Stomach (tissue), 4 donors: ENCODE results near the gene CCR5AS.

Experiments
- CTCF ChIP-seq, 7 experiments: fragments of 450-650 bp in 4 of 7; fragments of 200-600 bp in 3 of 7; sonication (generic) in 3 of 7; IDR thresholded peaks; one replicate each; pipeline ENCODE4 v1.5.1; 2016 to 2019; ENCODE audit warnings: antibody characterized with exemption in 7 of 7, control low read depth in 2 of 7, mild to moderate bottlenecking in 1 of 7
- POLR2A ChIP-seq, 4 donors: fragments of 450-650 bp; IDR thresholded peaks; one replicate each; pipeline ENCODE4 v1.6.1; 2016; ENCODE audit warnings: antibody characterized with exemption in 4 of 4, control low read depth in 2 of 4, mild to moderate bottlenecking in 1 of 4, moderate library complexity in 1 of 4
- POLR2AphosphoS5 ChIP-seq, 3 donors: sonication (generic); formaldehyde crosslinking; IDR thresholded peaks; one replicate each; pipeline ENCODE4 v1.6.1; 2016; ENCODE audit warnings: antibody characterized with exemption in 3 of 3

- no peak for TF ChIP-seq CTCF (IDR thresholded peaks at IDR 0.05)
- TF ChIP-seq POLR2AphosphoS5 (IDR thresholded peaks at IDR 0.05): no peak
- no peak for TF ChIP-seq POLR2A (IDR thresholded peaks at IDR 0.05)
These were observed 2.0 kb upstream of the CCR5AS start for GRCh38 chr3:46408853-46409252.
